NT2/D1 (cell line): Measurements from ENCODE around the gene ANKRD6.

Experiments used
- SUZ12 ChIP-seq: IDR thresholded peaks from 2 replicates; pipeline ENCODE4 v1.6.1; 2011; ENCODE audit not compliant: insufficient read length, insufficient read depth; ENCODE audit errors: extremely low read depth
- ZNF274 ChIP-seq: IDR thresholded peaks from 2 replicates; pipeline ENCODE4 v1.6.1; 2011; ENCODE audit warnings: mild to moderate bottlenecking, low read depth, low read length

DNA sequence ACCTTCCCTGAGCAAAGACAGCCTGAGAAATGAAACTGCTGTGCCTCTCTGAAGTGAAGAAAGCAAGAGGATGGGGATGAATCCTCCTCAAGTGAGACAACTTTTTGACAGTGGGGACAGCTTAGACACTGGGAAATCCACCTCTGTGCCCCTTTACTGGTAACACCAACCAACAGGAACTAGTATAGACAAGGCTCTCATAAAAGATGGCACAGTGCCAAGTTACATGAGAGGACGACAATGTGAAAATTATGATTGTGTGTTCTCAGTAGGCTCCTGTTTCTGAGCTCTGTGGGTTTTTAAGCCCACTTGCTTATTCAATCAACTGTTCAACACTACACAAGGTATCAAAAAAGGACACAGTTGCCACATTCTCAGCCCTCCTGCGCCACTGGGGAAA, 247.2 kb downstream of the ANKRD6 start:
- TF ChIP-seq ZNF274 = no peak
- TF ChIP-seq SUZ12 = no peak
